ENCODE results near the gene ELMOD3. TPM values are rescaled to one million over a fixed set of nuclear protein-coding genes. Genes with fewer than 3 reads are reported as not detected.

ELMOD3 gene
- total RNA-seq, 2 experiments from 2014 or later, result 19.4 to 22.1 TPM

GRCh38 chr2:85387754-85388153 lies 33.2 kb downstream of the ELMOD3 start:
- Mint-ChIP-seq H3K9me3 (no peaks in the 10 kb centered on the region), H3K27me3 (no peaks in the 10 kb centered on the region), H3K27ac (no peak overlapping the region), H3K4me3 (no peak overlapping the region), H3K4me1 (peaks cover 14% of the 10 kb centered on the region), H3K36me3 (ENCODE audit: low read depth) (peaks cover 26% of the 10 kb centered on the region)
- ChIA-PET CTCF (interaction anchor here (0.7 to 1.5 kb wide), 3 partner anchors 13 to 384 kb away, joined by 3 to 6 read pairs (median 4); no protein-coding TSS in a partner anchor), POLR2A (no interaction called here)
- DNase-seq, result no peak

- CTCF ChIA-PET, result interaction anchor here (0.8 to 3.8 kb wide), 7 partner anchors 10 to 168 kb away, joined by 3 to 21 read pairs (median 5); no protein-coding TSS in a partner anchor
- peaks cover 24% of the 10 kb centered on the region for H3K4me1 Mint-ChIP-seq
- DNase-seq, result no peak
- H3K27ac Mint-ChIP-seq, result peak overlapping the region; percentile 39
- H3K36me3 Mint-ChIP-seq (ENCODE audit: low read depth), result peaks cover 29% of the 10 kb centered on the region
- POLR2A ChIA-PET, result interaction anchor here (0.6 kb wide), 1 partner anchor 145 kb away, joined by 3 read pairs; no protein-coding TSS in a partner anchor
- no peaks in the 10 kb centered on the region for H3K27me3 Mint-ChIP-seq
- no peaks in the 10 kb centered on the region for H3K9me3 Mint-ChIP-seq
- H3K4me3 Mint-ChIP-seq, result no peak overlapping the region
These were observed 34.4 kb downstream of the ELMOD3 start for GRCh38 chr2:85388878-85389538.

- Mint-ChIP-seq H3K4me3 (no peak overlapping the region), H3K9me3 (no peaks in the 10 kb centered on the region), H3K27me3 (no peaks in the 10 kb centered on the region)
These were observed 36.5 kb downstream of the ELMOD3 start for GRCh38 chr2:85390941-85391669.

GRCh38 chr2:85393836-85394235 lies 39.3 kb downstream of the ELMOD3 start:
- Mint-ChIP-seq H3K9me3 (no peaks in the 10 kb centered on the region), H3K27ac (peak overlapping the region; percentile 54), H3K4me1 (peaks cover 41% of the 10 kb centered on the region), H3K4me3 (no peak overlapping the region), H3K36me3 (ENCODE audit: low read depth) (peaks cover 54% of the 10 kb centered on the region), H3K27me3 (no peaks in the 10 kb centered on the region)
- ChIA-PET POLR2A (no interaction called here), CTCF (interaction anchor here (1.3 to 1.8 kb wide), 5 partner anchors 9 to 158 kb away, joined by 3 to 5 read pairs (median 4); no protein-coding TSS in a partner anchor)
- no peak for DNase-seq

More at GRCh38 chr2:85390941-85391669, 36.5 kb downstream of the ELMOD3 start:
- peaks cover 25% of the 10 kb centered on the region for H3K4me1 Mint-ChIP-seq
- POLR2A ChIA-PET, result interaction anchor here (0.5 kb wide), 1 partner anchor 151 kb away, joined by 3 read pairs; no protein-coding TSS in a partner anchor
- H3K36me3 Mint-ChIP-seq (ENCODE audit: low read depth), result peaks cover 36% of the 10 kb centered on the region
- CTCF ChIA-PET, result interaction anchor here (0.7 to 3.8 kb wide), 13 partner anchors 8 to 229 kb away, joined by 3 to 21 read pairs (median 4); no protein-coding TSS in a partner anchor
- H3K27ac Mint-ChIP-seq, result peak overlapping the region; percentile 74
- DNase-seq, result peak; percentile 83

- ChIA-PET POLR2A (no interaction called here), CTCF (interaction anchor here (0.6 to 1.8 kb wide), 5 partner anchors 9 to 150 kb away, joined by 3 to 5 read pairs (median 3); no protein-coding TSS in a partner anchor)
- Mint-ChIP-seq H3K4me3 (no peak overlapping the region), H3K4me1 (peaks cover 42% of the 10 kb centered on the region), H3K27ac (peak overlapping the region; percentile 54), H3K9me3 (no peaks in the 10 kb centered on the region), H3K27me3 (no peaks in the 10 kb centered on the region), H3K36me3 (ENCODE audit: low read depth) (peaks cover 55% of the 10 kb centered on the region)
- DNase-seq, result no peak
These were observed 39.7 kb downstream of the ELMOD3 start for GRCh38 chr2:85394261-85394681.

GRCh38 chr2:85394976-85395375 lies 40.4 kb downstream of the ELMOD3 start:
- Mint-ChIP-seq H3K27me3 (no peaks in the 10 kb centered on the region), H3K4me3 (no peak overlapping the region), H3K9me3 (no peaks in the 10 kb centered on the region), H3K36me3 (ENCODE audit: low read depth) (peaks cover 55% of the 10 kb centered on the region), H3K27ac (no peak overlapping the region), H3K4me1 (peaks cover 43% of the 10 kb centered on the region)
- ChIA-PET POLR2A (no interaction called here), CTCF (interaction anchor here (0.6 to 1.8 kb wide), 4 partner anchors 8 to 149 kb away, joined by 3 to 5 read pairs (median 4); no protein-coding TSS in a partner anchor)
- no peak for DNase-seq

- peaks cover 50% of the 10 kb centered on the region for H3K4me1 Mint-ChIP-seq
- CTCF ChIA-PET, result no interaction called here
- DNase-seq, result no peak
- no peak overlapping the region for H3K27ac Mint-ChIP-seq
- H3K27me3 Mint-ChIP-seq, result no peaks in the 10 kb centered on the region
- no peaks in the 10 kb centered on the region for H3K9me3 Mint-ChIP-seq
- no peak overlapping the region for H3K4me3 Mint-ChIP-seq
- H3K36me3 Mint-ChIP-seq (ENCODE audit: low read depth), result peaks cover 59% of the 10 kb centered on the region
- POLR2A ChIA-PET, result no interaction called here
These were observed 41.4 kb downstream of the ELMOD3 start for GRCh38 chr2:85395912-85396475.

- ChIA-PET CTCF (no interaction called here), POLR2A (no interaction called here)
- H3K4me3 Mint-ChIP-seq, result no peak overlapping the region
- H3K4me1 Mint-ChIP-seq, result peaks cover 44% of the 10 kb centered on the region
- H3K9me3 Mint-ChIP-seq, result no peaks in the 10 kb centered on the region
- H3K36me3 Mint-ChIP-seq (ENCODE audit: low read depth), result peaks cover 67% of the 10 kb centered on the region
- peak overlapping the region; percentile 59 for H3K27ac Mint-ChIP-seq
- no peak for DNase-seq
- no peaks in the 10 kb centered on the region for H3K27me3 Mint-ChIP-seq
These were observed 42.2 kb downstream of the ELMOD3 start for GRCh38 chr2:85396531-85397470.

- DNase-seq, result no peak
- H3K4me3 Mint-ChIP-seq, result no peak overlapping the region
These were observed 43.4 kb downstream of the ELMOD3 start for GRCh38 chr2:85397925-85398331.

GRCh38 chr2:85398426-85399182 lies 44.0 kb downstream of the ELMOD3 start:
- Mint-ChIP-seq H3K27ac (no peak overlapping the region), H3K9me3 (peaks cover 3% of the 10 kb centered on the region), H3K4me3 (no peak overlapping the region), H3K27me3 (no peaks in the 10 kb centered on the region), H3K4me1 (peaks cover 35% of the 10 kb centered on the region), H3K36me3 (ENCODE audit: low read depth) (peaks cover 76% of the 10 kb centered on the region)
- ChIA-PET POLR2A (no interaction called here), CTCF (interaction anchor here (1.5 to 2.0 kb wide), 2 partner anchors 9 to 14 kb away, joined by 5 to 6 read pairs; no protein-coding TSS in a partner anchor)
- DNase-seq, result no peak

More at GRCh38 chr2:85397925-85398331, 43.4 kb downstream of the ELMOD3 start:
- Mint-ChIP-seq H3K36me3 (ENCODE audit: low read depth) (peaks cover 70% of the 10 kb centered on the region), H3K9me3 (no peaks in the 10 kb centered on the region), H3K27ac (no peak overlapping the region), H3K4me1 (peaks cover 36% of the 10 kb centered on the region), H3K27me3 (no peaks in the 10 kb centered on the region)
- CTCF ChIA-PET, result no interaction called here
- POLR2A ChIA-PET, result no interaction called here

- H3K36me3 Mint-ChIP-seq (ENCODE audit: low read depth), result peaks cover 75% of the 10 kb centered on the region
- no peak for DNase-seq
- no peak overlapping the region for H3K4me3 Mint-ChIP-seq
- H3K4me1 Mint-ChIP-seq, result peaks cover 32% of the 10 kb centered on the region
- ChIA-PET CTCF (interaction anchor here (1.5 to 2.0 kb wide), 2 partner anchors 10 to 13 kb away, joined by 5 to 6 read pairs; no protein-coding TSS in a partner anchor), POLR2A (no interaction called here)
- H3K9me3 Mint-ChIP-seq, result peaks cover 5% of the 10 kb centered on the region
- H3K27me3 Mint-ChIP-seq, result no peaks in the 10 kb centered on the region
- no peak overlapping the region for H3K27ac Mint-ChIP-seq
These were observed 44.5 kb downstream of the ELMOD3 start for GRCh38 chr2:85399183-85399455.

Measured in activated CD4-positive, alpha-beta T cell treated with anti-CD3 and anti-CD28 coated beads, Interleukin-2, amount 10 ng/mL, durations not matched to agents 7 days and 5 days (primary cell).